ENCODE results near the gene CALR.

- no peak for TF ChIP-seq ZFP30 (CRISPR knock-in tag; IDR thresholded peaks at IDR 0.05)
- TF ChIP-seq GLIS3 (CRISPR knock-in tag; IDR thresholded peaks at IDR 0.05): no peak
- no peak for TF ChIP-seq CREB5 (CRISPR knock-in tag; IDR thresholded peaks at IDR 0.05; ENCODE audit: low read depth)
- TF ChIP-seq ZNF8 (CRISPR knock-in tag; IDR thresholded peaks at IDR 0.05): no peak
- no peak for TF ChIP-seq ZC3H10 (CRISPR knock-in tag; IDR thresholded peaks at IDR 0.05)
- no peak for TF ChIP-seq ZNF565 (CRISPR knock-in tag; conservative IDR thresholded peaks at IDR 0.05; ENCODE audit: low read depth)
- no peak for TF ChIP-seq PATZ1 (CRISPR knock-in tag; IDR thresholded peaks at IDR 0.05; ENCODE audit: borderline replicate concordance)
- TF ChIP-seq RARB (CRISPR knock-in tag; IDR thresholded peaks at IDR 0.05): no peak
- no peak for TF ChIP-seq ZNF70 (CRISPR knock-in tag; IDR thresholded peaks at IDR 0.05)
- no peak for TF ChIP-seq OSR1 (CRISPR knock-in tag; IDR thresholded peaks at IDR 0.05)
- no peak for TF ChIP-seq CSDC2 (CRISPR knock-in tag; IDR thresholded peaks at IDR 0.05)
- TF ChIP-seq TSHZ2 (CRISPR knock-in tag; IDR thresholded peaks at IDR 0.05): no peak
- TF ChIP-seq ZFP3 (CRISPR knock-in tag; IDR thresholded peaks at IDR 0.05): no peak
- TF ChIP-seq CSRNP3 (CRISPR knock-in tag; IDR thresholded peaks at IDR 0.05): no peak
These were observed 13.6 kb upstream of the CALR start for GRCh38 chr19:12924621-12925310.
